ENCODE results near the gene CUL3. TPM values are rescaled to one million over a fixed set of nuclear protein-coding genes. Genes with fewer than 3 reads are reported as not detected.
"Not testable (repeated sequence)": the region's sequence is repeated elsewhere in the genome, so short reads cannot be mapped to it uniquely, and the experiment has no call there.

Gene CUL3
- total RNA-seq, 1 experiment from 2014 or later = 78.6 TPM

GRCh38 chr2:224516393-224516792, 68.8 kb downstream of the CUL3 start:
- DNase-seq (ENCODE audit: low read depth); in situ Hi-C loops (cut with HindIII; ENCODE audit: low pct_unique_long_range_greater_than_20kb, low sequenced_read_pairs): not testable (repeated sequence)

GRCh38 chr2:224513991-224514390, 71.2 kb downstream of the CUL3 start:
- no peak for DNase-seq (ENCODE audit: low read depth)
- in situ Hi-C loops (cut with HindIII; ENCODE audit: low pct_unique_long_range_greater_than_20kb, low sequenced_read_pairs) = no loop called here

GRCh38 chr2:224507789-224508188, 77.4 kb downstream of the CUL3 start:
- in situ Hi-C loops (cut with HindIII; ENCODE audit: low pct_unique_long_range_greater_than_20kb, low sequenced_read_pairs) = no loop called here
- no peak for DNase-seq (ENCODE audit: low read depth)

- no peak for DNase-seq (ENCODE audit: low read depth)
- in situ Hi-C loops (cut with HindIII; ENCODE audit: low pct_unique_long_range_greater_than_20kb, low sequenced_read_pairs) = no loop called here
These were observed 78.7 kb downstream of the CUL3 start for GRCh38 chr2:224506494-224506893.

GRCh38 chr2:224498991-224499390, 86.2 kb downstream of the CUL3 start:
- DNase-seq (ENCODE audit: low read depth) = no peak
- in situ Hi-C loops (cut with HindIII; ENCODE audit: low pct_unique_long_range_greater_than_20kb, low sequenced_read_pairs) = no loop called here

- DNase-seq (ENCODE audit: low read depth) = no peak
- in situ Hi-C loops (cut with HindIII; ENCODE audit: low pct_unique_long_range_greater_than_20kb, low sequenced_read_pairs) = no loop called here
These were observed 92.6 kb downstream of the CUL3 start for GRCh38 chr2:224492531-224492930.

- DNase-seq (ENCODE audit: low read depth); in situ Hi-C loops (cut with HindIII; ENCODE audit: low pct_unique_long_range_greater_than_20kb, low sequenced_read_pairs): not testable (repeated sequence)
These were observed 97.2 kb downstream of the CUL3 start for GRCh38 chr2:224487940-224488339.

GRCh38 chr2:224485081-224486014, 99.8 kb downstream of the CUL3 start:
- in situ Hi-C loops (cut with HindIII; ENCODE audit: low pct_unique_long_range_greater_than_20kb, low sequenced_read_pairs) = not testable (repeated sequence)
- DNase-seq (ENCODE audit: low read depth) = peak; percentile 97

GRCh38 chr2:224479826-224480225, 105.3 kb downstream of the CUL3 start:
- in situ Hi-C loops (cut with HindIII; ENCODE audit: low pct_unique_long_range_greater_than_20kb, low sequenced_read_pairs) = no loop called here
- no peak for DNase-seq (ENCODE audit: low read depth)

GRCh38 chr2:224472827-224473226, 112.3 kb downstream of the CUL3 start:
- in situ Hi-C loops (cut with HindIII; ENCODE audit: low pct_unique_long_range_greater_than_20kb, low sequenced_read_pairs) = no loop called here
- DNase-seq (ENCODE audit: low read depth) = no peak

- no peak for DNase-seq (ENCODE audit: low read depth)
- in situ Hi-C loops (cut with HindIII; ENCODE audit: low pct_unique_long_range_greater_than_20kb, low sequenced_read_pairs) = no loop called here
These were observed 113.0 kb downstream of the CUL3 start for GRCh38 chr2:224472137-224472536.

- no peak for DNase-seq (ENCODE audit: low read depth)
- in situ Hi-C loops (cut with HindIII; ENCODE audit: low pct_unique_long_range_greater_than_20kb, low sequenced_read_pairs) = no loop called here
These were observed 115.7 kb downstream of the CUL3 start for GRCh38 chr2:224469374-224469964.

GRCh38 chr2:224466304-224466895, 118.8 kb downstream of the CUL3 start:
- no peak for DNase-seq (ENCODE audit: low read depth)
- in situ Hi-C loops (cut with HindIII; ENCODE audit: low pct_unique_long_range_greater_than_20kb, low sequenced_read_pairs) = no loop called here

- in situ Hi-C loops (cut with HindIII; ENCODE audit: low pct_unique_long_range_greater_than_20kb, low sequenced_read_pairs) = no loop called here
- no peak for DNase-seq (ENCODE audit: low read depth)
These were observed 123.8 kb downstream of the CUL3 start for GRCh38 chr2:224461391-224461790.

- in situ Hi-C loops (cut with HindIII; ENCODE audit: low pct_unique_long_range_greater_than_20kb, low sequenced_read_pairs) = no loop called here
- DNase-seq (ENCODE audit: low read depth) = no peak
These were observed 127.6 kb downstream of the CUL3 start for GRCh38 chr2:224457408-224458096.

- DNase-seq (ENCODE audit: low read depth) = no peak
- in situ Hi-C loops (cut with HindIII; ENCODE audit: low pct_unique_long_range_greater_than_20kb, low sequenced_read_pairs) = no loop called here
These were observed 131.3 kb downstream of the CUL3 start for GRCh38 chr2:224453892-224454291.

GRCh38 chr2:224449212-224450147, 135.7 kb downstream of the CUL3 start:
- in situ Hi-C loops (cut with HindIII; ENCODE audit: low pct_unique_long_range_greater_than_20kb, low sequenced_read_pairs) = no loop called here
- DNase-seq (ENCODE audit: low read depth) = peak; percentile 11

GRCh38 chr2:224448236-224448635, 136.9 kb downstream of the CUL3 start:
- in situ Hi-C loops (cut with HindIII; ENCODE audit: low pct_unique_long_range_greater_than_20kb, low sequenced_read_pairs) = no loop called here
- DNase-seq (ENCODE audit: low read depth) = no peak

Data from Caki2 (cell line).